Smooth muscle cell (in vitro differentiated cells): ENCODE results near the gene RUBCN. TPM values are rescaled to one million over a fixed set of nuclear protein-coding genes. Genes with fewer than 3 reads are reported as not detected.
"Not testable (repeated sequence)": the region's sequence is repeated elsewhere in the genome, so short reads cannot be mapped to it uniquely, and the experiment has no call there.

ENCODE experiments used
- DNase-seq: peaks from one replicate; lab custom pipeline; 2025; ENCODE audit not compliant: unreplicated experiment; lab: John Stamatoyannopoulos, UW
- H2AFZ ChIP-seq: fragments of 200-600 bp; sonication (generic); 2 replicates; pipeline ENCODE4 v1.6.0; 2016; ENCODE audit warnings: antibody characterized with exemption, low read depth, mild to moderate bottlenecking
- H3F3A ChIP-seq: fragments of 200-600 bp; sonication (generic); 2 replicates; pipeline ENCODE4 v1.6.0; 2017; ENCODE audit warnings: antibody characterized with exemption, low read depth
- H3K27ac ChIP-seq: fragments of 200-600 bp; sonication (generic); 2 replicates; pipeline ENCODE4 v1.5.1; 2016; ENCODE audit warnings: low read depth, mild to moderate bottlenecking
- H3K27me3 ChIP-seq: fragments of 200-600 bp; sonication (generic); 2 replicates; pipeline ENCODE4 v1.6.1; 2016; ENCODE audit warnings: low read depth, mild to moderate bottlenecking
- H3K36me3 ChIP-seq: fragments of 200-600 bp; sonication (generic); 2 replicates; pipeline ENCODE4 v1.5.1; 2016; ENCODE audit warnings: low read depth
- H3K4me1 ChIP-seq: fragments of 200-600 bp; sonication (generic); 2 replicates; pipeline ENCODE4 v1.5.1; 2016; ENCODE audit warnings: low read depth
- H3K4me2 ChIP-seq: fragments of 200-600 bp; sonication (generic); 2 replicates; pipeline ENCODE4 v1.6.0; 2016; ENCODE audit warnings: mild to moderate bottlenecking
- H3K4me3 ChIP-seq: fragments of 200-600 bp; sonication (generic); 2 replicates; pipeline ENCODE4 v1.5.1; 2016; ENCODE audit warnings: mild to moderate bottlenecking
- H3K79me2 ChIP-seq: fragments of 200-600 bp; sonication (generic); 2 replicates; pipeline ENCODE4 v1.6.0; 2016; ENCODE audit warnings: low read depth, mild to moderate bottlenecking
- H3K9ac ChIP-seq: fragments of 200-600 bp; sonication (generic); 2 replicates; pipeline ENCODE4 v1.6.0; 2016; ENCODE audit warnings: low read depth
- H3K9me3 ChIP-seq: fragments of 200-600 bp; sonication (generic); replicated peaks from 2 replicates; pipeline ENCODE4 v1.5.1; 2016; ENCODE audit warnings: low read depth
- H4K20me1 ChIP-seq: fragments of 200-600 bp; sonication (generic); 2 replicates; pipeline ENCODE4 v1.6.0; 2016; ENCODE audit warnings: low read depth
- WGBS: methylation state at CpG from one replicate; pipeline ENCODE4 v1.1.7; 2016; ENCODE audit warnings: low lambda C conversion rate; 5-methylcytosine and 5-hydroxymethylcytosine counted together
- polyA plus RNA-seq: library from polyadenylated mRNA; unstranded; fragments of >200 nt; fragmentation: Nextera tagmentation; extraction: Ambion mirVana; gene quantifications from 2 replicates; pipeline ENCODE4 v1.2.1, GENCODE V29; 2016
- total RNA-seq: library from RNA; depleted of rRNA; stranded (reverse); fragments of >200 nt; gene quantifications from 2 replicates; pipeline ENCODE4 v1.2.3, GENCODE V29; 2014
- TF ChIP-seq, protein P1 (sequence below): fragments of 200-600 bp; sonication (generic); IDR thresholded peaks from 2 replicates; pipeline ENCODE4 v1.5.1; 2017; ENCODE audit warnings: borderline replicate concordance, mild to moderate bottlenecking, antibody characterized with exemption; ENCODE audit not compliant: insufficient read depth, poor library complexity, severe bottlenecking

The RUBCN gene
- total and polyA plus RNA-seq, 2 experiments from 2014 or later: 7.5 to 8.3 TPM

DNA sequence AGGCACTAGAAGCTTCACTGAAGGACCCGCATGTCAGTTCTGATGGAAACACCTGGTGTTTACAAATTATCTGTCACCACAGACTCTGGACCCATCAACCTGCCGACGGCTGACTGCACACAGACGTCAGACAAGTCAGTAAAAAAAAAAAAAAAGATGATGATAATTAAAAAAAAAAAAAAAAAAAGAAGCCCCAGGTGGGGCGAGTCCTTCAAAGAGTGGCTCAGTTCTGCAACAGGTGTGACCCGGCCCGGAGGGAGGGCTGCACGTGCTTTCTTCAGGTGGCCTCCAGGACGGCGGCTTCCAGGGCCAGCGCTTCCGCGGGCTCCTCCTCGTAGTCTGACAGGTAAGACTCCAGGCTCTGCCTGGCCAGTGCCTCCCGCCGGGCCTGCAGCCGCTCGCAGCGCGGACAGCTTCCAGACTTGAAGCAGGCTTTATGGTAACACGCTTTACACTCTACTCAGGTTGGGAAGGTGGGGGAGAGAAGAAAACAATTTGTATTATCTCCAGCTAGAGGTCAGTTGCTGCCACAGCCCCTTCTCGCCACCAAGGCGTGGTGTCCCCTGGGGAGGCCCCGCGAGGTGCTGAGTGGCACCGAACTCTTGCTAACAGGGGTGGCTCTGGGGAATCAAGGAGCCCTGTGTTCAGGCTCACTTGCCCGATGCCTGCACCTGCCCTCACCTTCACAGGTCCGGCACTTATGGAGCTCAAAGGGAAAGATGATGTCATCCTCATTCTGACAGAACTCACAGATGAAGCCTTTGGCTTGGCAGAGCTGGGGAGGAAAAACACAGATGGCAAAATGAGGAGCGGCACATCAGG lies 61.8 kb downstream of the RUBCN start:
- Histone ChIP-seq H3K27ac (no peak overlapping the region), H3F3A (no peaks in the 10 kb centered on the region), H3K79me2 (no peaks in the 10 kb centered on the region), H3K27me3 (no peaks in the 10 kb centered on the region), H3K9ac (no peak overlapping the region), H3K4me3 (no peak overlapping the region), H3K36me3 (no peaks in the 10 kb centered on the region), H3K4me1 (no peaks in the 10 kb centered on the region), H2AFZ (no peak overlapping the region), H4K20me1 (no peaks in the 10 kb centered on the region), H3K9me3 (no peaks in the 10 kb centered on the region), H3K4me2 (no peak overlapping the region)
- no peak for DNase-seq
- TF ChIP-seq, protein P1, sequence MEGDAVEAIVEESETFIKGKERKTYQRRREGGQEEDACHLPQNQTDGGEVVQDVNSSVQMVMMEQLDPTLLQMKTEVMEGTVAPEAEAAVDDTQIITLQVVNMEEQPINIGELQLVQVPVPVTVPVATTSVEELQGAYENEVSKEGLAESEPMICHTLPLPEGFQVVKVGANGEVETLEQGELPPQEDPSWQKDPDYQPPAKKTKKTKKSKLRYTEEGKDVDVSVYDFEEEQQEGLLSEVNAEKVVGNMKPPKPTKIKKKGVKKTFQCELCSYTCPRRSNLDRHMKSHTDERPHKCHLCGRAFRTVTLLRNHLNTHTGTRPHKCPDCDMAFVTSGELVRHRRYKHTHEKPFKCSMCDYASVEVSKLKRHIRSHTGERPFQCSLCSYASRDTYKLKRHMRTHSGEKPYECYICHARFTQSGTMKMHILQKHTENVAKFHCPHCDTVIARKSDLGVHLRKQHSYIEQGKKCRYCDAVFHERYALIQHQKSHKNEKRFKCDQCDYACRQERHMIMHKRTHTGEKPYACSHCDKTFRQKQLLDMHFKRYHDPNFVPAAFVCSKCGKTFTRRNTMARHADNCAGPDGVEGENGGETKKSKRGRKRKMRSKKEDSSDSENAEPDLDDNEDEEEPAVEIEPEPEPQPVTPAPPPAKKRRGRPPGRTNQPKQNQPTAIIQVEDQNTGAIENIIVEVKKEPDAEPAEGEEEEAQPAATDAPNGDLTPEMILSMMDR: no peak
- 97% methylated on average over 29 of the region's 29 CpGs for WGBS

DNA sequence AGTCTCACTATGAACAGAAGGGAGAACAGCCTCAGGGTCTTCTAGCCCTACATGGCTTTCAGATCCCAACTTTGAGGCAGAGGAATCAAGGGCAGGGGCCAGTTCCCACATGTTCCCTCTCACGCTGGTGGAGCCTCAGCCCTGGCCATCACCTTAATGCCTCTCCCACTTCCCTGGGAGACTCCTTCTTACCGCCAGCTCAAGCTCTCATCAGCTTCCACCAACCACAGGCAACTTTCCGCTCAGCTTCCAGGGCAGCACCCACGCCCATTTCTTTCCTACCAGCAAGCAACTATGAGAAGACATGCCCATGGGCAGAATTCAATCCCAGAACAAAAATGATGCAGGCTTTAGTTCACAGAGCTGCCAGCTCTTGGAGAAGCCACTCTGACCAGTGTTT lies 63.5 kb downstream of the RUBCN start:
- H2AFZ ChIP-seq: no peak overlapping the region
- WGBS: 93% methylated on average over 4 of the region's 4 CpGs
- no peak for DNase-seq
- TF ChIP-seq, protein P1: no peak
- H3K4me1 ChIP-seq: no peaks in the 10 kb centered on the region
- H3K27ac ChIP-seq: no peak overlapping the region
- no peak overlapping the region for H3K4me3 ChIP-seq
- H3K9ac ChIP-seq: no peak overlapping the region
- no peaks in the 10 kb centered on the region for H3K9me3 ChIP-seq
- H3K79me2 ChIP-seq: no peaks in the 10 kb centered on the region
- H4K20me1 ChIP-seq: no peaks in the 10 kb centered on the region
- no peak overlapping the region for H3K4me2 ChIP-seq
- H3K27me3 ChIP-seq: no peaks in the 10 kb centered on the region
- no peaks in the 10 kb centered on the region for H3K36me3 ChIP-seq
- no peaks in the 10 kb centered on the region for H3F3A ChIP-seq

DNA sequence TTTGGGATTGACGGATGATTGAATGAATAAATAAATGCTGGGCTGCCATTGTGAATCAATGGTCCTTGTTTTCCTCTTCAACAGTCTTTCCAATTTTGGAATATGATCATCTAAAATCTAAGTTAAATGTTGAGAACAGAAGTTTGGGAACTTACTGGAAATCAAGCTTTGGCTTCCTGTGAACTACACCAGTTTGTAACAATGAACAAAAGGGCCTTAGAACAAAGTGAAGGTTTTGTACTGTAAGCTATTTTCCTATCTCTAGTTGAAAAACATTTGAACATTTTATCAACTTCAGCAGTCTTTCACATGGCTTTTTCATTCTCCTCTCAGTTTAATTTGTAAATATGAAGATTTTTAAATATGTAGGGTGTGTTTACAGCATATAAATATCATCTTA lies 66.3 kb downstream of the RUBCN start:
- no peaks in the 10 kb centered on the region for H3F3A ChIP-seq
- H3K9me3 ChIP-seq: no peaks in the 10 kb centered on the region
- no peaks in the 10 kb centered on the region for H3K27me3 ChIP-seq
- no peak overlapping the region for H3K27ac ChIP-seq
- H3K4me2 ChIP-seq: no peak overlapping the region
- no peak overlapping the region for H3K9ac ChIP-seq
- WGBS: 100% methylated on average over 1 of the region's 1 CpG
- H3K36me3 ChIP-seq: no peaks in the 10 kb centered on the region
- H3K79me2 ChIP-seq: no peaks in the 10 kb centered on the region
- TF ChIP-seq, protein P1: no peak
- no peak for DNase-seq
- no peaks in the 10 kb centered on the region for H3K4me1 ChIP-seq
- no peak overlapping the region for H3K4me3 ChIP-seq
- H4K20me1 ChIP-seq: no peaks in the 10 kb centered on the region
- H2AFZ ChIP-seq: no peak overlapping the region

DNA sequence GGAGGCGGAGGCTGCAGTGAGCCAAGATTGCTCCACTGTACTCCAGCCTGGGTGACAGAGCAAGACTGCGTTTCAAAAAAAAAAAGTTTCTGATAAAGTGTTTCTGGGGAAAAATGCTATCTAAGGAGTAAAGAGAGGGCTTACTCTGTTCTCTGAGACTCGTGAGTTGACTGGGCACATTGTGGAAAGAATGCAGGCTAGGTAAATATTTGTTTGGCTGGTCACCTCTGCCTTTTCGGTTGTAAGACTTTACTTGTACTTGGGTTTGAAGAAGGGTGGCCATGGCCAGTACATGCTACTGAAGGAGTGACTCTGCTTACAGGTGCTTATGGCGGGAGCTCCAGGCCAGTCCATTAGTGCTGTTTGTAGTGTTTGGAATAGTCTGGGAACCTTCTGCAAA lies 68.7 kb downstream of the RUBCN start:
- TF ChIP-seq, protein P1: no peak
- H3K79me2 ChIP-seq: no peaks in the 10 kb centered on the region
- no peak overlapping the region for H3K4me3 ChIP-seq
- no peak overlapping the region for H3K4me2 ChIP-seq
- H3K9me3 ChIP-seq: no peaks in the 10 kb centered on the region
- no peaks in the 10 kb centered on the region for H3K27me3 ChIP-seq
- H3K4me1 ChIP-seq: no peaks in the 10 kb centered on the region
- no peaks in the 10 kb centered on the region for H3K36me3 ChIP-seq
- H3F3A ChIP-seq: no peaks in the 10 kb centered on the region
- no peak for DNase-seq
- H3K27ac ChIP-seq: no peak overlapping the region
- WGBS: 81% methylated on average over 5 of the region's 5 CpGs
- H4K20me1 ChIP-seq: no peaks in the 10 kb centered on the region
- no peak overlapping the region for H3K9ac ChIP-seq
- H2AFZ ChIP-seq: no peak overlapping the region

DNA sequence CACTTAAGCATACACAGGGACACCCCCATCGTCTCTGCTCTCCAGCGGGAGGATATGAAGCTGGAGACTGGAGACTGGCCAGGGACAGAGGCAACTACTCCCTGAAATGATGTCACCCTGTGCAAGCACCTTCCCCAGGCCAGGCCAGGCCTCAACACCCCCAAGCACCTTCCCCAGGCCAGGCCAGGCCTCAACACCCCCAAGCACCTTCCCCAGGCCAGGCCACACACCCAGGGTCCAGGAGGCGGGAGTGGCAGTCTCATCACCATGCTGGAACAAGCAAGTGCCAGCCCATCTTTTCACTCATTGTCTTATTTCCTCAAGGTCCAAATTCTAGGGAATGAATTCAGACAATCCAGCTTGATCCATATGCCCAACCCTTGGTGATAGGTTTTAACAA lies 69.4 kb downstream of the RUBCN start:
- not testable (repeated sequence) for DNase-seq, H3K4me3 ChIP-seq, H3K27me3 ChIP-seq, H3K36me3 ChIP-seq, H3K4me2 ChIP-seq, H4K20me1 ChIP-seq, H3K9ac ChIP-seq, H3F3A ChIP-seq, H3K79me2 ChIP-seq, H2AFZ ChIP-seq, H3K4me1 ChIP-seq, H3K9me3 ChIP-seq, H3K27ac ChIP-seq
- WGBS: 86% methylated on average over 1 of the region's 3 CpGs
